Calu3 (cell line): ENCODE data around the gene GON7. TPM values are rescaled to one million over a fixed set of nuclear protein-coding genes. Genes with fewer than 3 reads are reported as not detected.
A peak's percentile ranks its signal among the peaks of the same experiment; 100 is the strongest.
"Not testable (repeated sequence)": the region's sequence is repeated elsewhere in the genome, so short reads cannot be mapped to it uniquely, and the experiment has no call there.

ENCODE experiments used
- BruUV-seq: library from RNA; stranded (reverse); fragments of 400-500 nt; replicated peaks from 2 replicates; lab custom pipeline; 2021; lab: Mats Ljungman, UMichigan
- CTCF ChIA-PET: fragments of 300-600 bp; sonication (Branson Sonifier 250); formaldehyde crosslinking; loops from one replicate; lab custom pipeline; 2022; ENCODE audit warnings: antibody characterized with exemption; lab: Charles Lee
- DNase-seq: peaks from one replicate; pipeline ENCODE4 v3.0.0; 2022
- H3K27ac Mint-ChIP-seq: one replicate; pipeline ENCODE4 v1.8.0; 2022; ENCODE audit warnings: mixed read lengths; ENCODE audit not compliant: unreplicated experiment
- H3K27me3 Mint-ChIP-seq: one replicate; pipeline ENCODE4 v1.8.0; 2022; ENCODE audit warnings: mixed read lengths; ENCODE audit not compliant: unreplicated experiment
- H3K36me3 Mint-ChIP-seq: one replicate; pipeline ENCODE4 v1.8.0; 2022; ENCODE audit warnings: mild to moderate bottlenecking, moderate library complexity, mixed read lengths; ENCODE audit not compliant: insufficient read depth, unreplicated experiment
- H3K4me1 Mint-ChIP-seq: one replicate; pipeline ENCODE4 v1.8.0; 2022; ENCODE audit warnings: mild to moderate bottlenecking, low read depth, mixed read lengths; ENCODE audit not compliant: unreplicated experiment
- H3K4me3 Mint-ChIP-seq: one replicate; pipeline ENCODE4 v1.8.0; 2022; ENCODE audit warnings: mild to moderate bottlenecking, low read depth, moderate library complexity, mixed read lengths; ENCODE audit not compliant: unreplicated experiment
- H3K9me3 Mint-ChIP-seq: one replicate; pipeline ENCODE4 v1.8.0; 2022; ENCODE audit warnings: low read depth, mixed read lengths; ENCODE audit not compliant: unreplicated experiment
- CTCF ChIP-seq: fragments of 200-600 bp; IDR thresholded peaks from one replicate; pipeline ENCODE4 v1.8.0; 2022; ENCODE audit warnings: antibody characterized with exemption; ENCODE audit not compliant: unreplicated experiment
- intact Hi-C: fragments of 100-400 bp; cut with micrococcal nuclease; formaldehyde crosslinking; loops from one replicate; pipeline ENCODE4 v1.10.0; 2022; ENCODE audit not compliant: unreplicated experiment
- total RNA-seq: library from RNA; stranded (reverse); gene quantifications from 2 replicates; pipeline ENCODE4 v1.2.3, GENCODE V29; 2022

Gene GON7
- total RNA-seq, 1 experiment from 2014 or later, result 13.3 TPM

GRCh38 chr14:93163564-93163963 is 43.3 kb downstream of the GON7 start:
- BruUV-seq, result no TSS peak
- intact Hi-C loops, result loop anchor here (5.0 kb wide), 1 partner anchor 51 kb away; no protein-coding TSS in a partner anchor
- no peaks in the 10 kb centered on the region for H3K4me1 Mint-ChIP-seq
- H3K36me3 Mint-ChIP-seq, result no peaks in the 10 kb centered on the region
- H3K27ac Mint-ChIP-seq, result no peak overlapping the region
- H3K4me3 Mint-ChIP-seq, result no peak overlapping the region
- H3K27me3 Mint-ChIP-seq, result no peaks in the 10 kb centered on the region
- CTCF ChIA-PET, result interaction anchor here (0.6 to 1.0 kb wide), 2 partner anchors 26 to 1968 kb away, joined by 3 to 7 read pairs; no protein-coding TSS in a partner anchor
- H3K9me3 Mint-ChIP-seq, result no peaks in the 10 kb centered on the region
- TF ChIP-seq CTCF, result no peak
- DNase-seq, result no peak

GRCh38 chr14:93161411-93161940 is 45.4 kb downstream of the GON7 start:
- H3K27ac Mint-ChIP-seq, result no peak overlapping the region
- intact Hi-C loops, result loop anchor here (5.0 kb wide), 1 partner anchor 49 kb away; no protein-coding TSS in a partner anchor
- TF ChIP-seq CTCF, result no peak
- no peak for DNase-seq
- H3K4me3 Mint-ChIP-seq, result no peak overlapping the region
- BruUV-seq, result no TSS peak
- H3K9me3 Mint-ChIP-seq, result no peaks in the 10 kb centered on the region
- H3K36me3 Mint-ChIP-seq, result no peaks in the 10 kb centered on the region
- no peaks in the 10 kb centered on the region for H3K4me1 Mint-ChIP-seq
- H3K27me3 Mint-ChIP-seq, result no peaks in the 10 kb centered on the region
- CTCF ChIA-PET, result no interaction called here

GRCh38 chr14:93160353-93160801 is 46.5 kb downstream of the GON7 start:
- intact Hi-C loops, result loop anchor here (5.0 kb wide), 1 partner anchor 48 kb away; no protein-coding TSS in a partner anchor
- BruUV-seq, result no TSS peak
- Mint-ChIP-seq H3K27ac (no peak overlapping the region), H3K36me3 (no peaks in the 10 kb centered on the region), H3K27me3 (no peaks in the 10 kb centered on the region), H3K4me3 (no peak overlapping the region), H3K9me3 (no peaks in the 10 kb centered on the region), H3K4me1 (no peaks in the 10 kb centered on the region)
- CTCF ChIA-PET, result interaction anchor here (0.8 to 1.4 kb wide), 3 partner anchors 28 to 47 kb away, joined by 5 to 8 read pairs (median 5); no protein-coding TSS in a partner anchor
- peak; percentile 31 for DNase-seq
- no peak for TF ChIP-seq CTCF

- H3K27ac Mint-ChIP-seq, H3K4me1 Mint-ChIP-seq, H3K4me3 Mint-ChIP-seq, H3K36me3 Mint-ChIP-seq, BruUV-seq, H3K27me3 Mint-ChIP-seq, H3K9me3 Mint-ChIP-seq, DNase-seq: not testable (repeated sequence)
- CTCF ChIA-PET, result interaction anchor here (0.8 to 1.4 kb wide), 3 partner anchors 28 to 47 kb away, joined by 5 to 8 read pairs (median 5); no protein-coding TSS in a partner anchor
- intact Hi-C loops, result loop anchor here (5.0 kb wide), 1 partner anchor 47 kb away; no protein-coding TSS in a partner anchor
Measured at GRCh38 chr14:93159625-93160352, 47.1 kb downstream of the GON7 start.

- H3K36me3 Mint-ChIP-seq, BruUV-seq, H3K27me3 Mint-ChIP-seq, H3K9me3 Mint-ChIP-seq, H3K27ac Mint-ChIP-seq, DNase-seq, H3K4me3 Mint-ChIP-seq, intact Hi-C loops, H3K4me1 Mint-ChIP-seq, CTCF ChIA-PET: not testable (repeated sequence)
Measured at GRCh38 chr14:93158349-93158748, 48.5 kb downstream of the GON7 start.
